GM06990 (cell line): ENCODE data around the gene SPATA16.
"Not testable (repeated sequence)": the region's sequence is repeated elsewhere in the genome, so short reads cannot be mapped to it uniquely, and the experiment has no call there.

Source experiments
- DNase-seq: peaks from one replicate; pipeline ENCODE4 v3.0.0-alpha.2; 2011; ENCODE audit not compliant: insufficient read length; ENCODE audit errors: extremely low read depth
- H3K27me3 ChIP-seq: replicated peaks from 2 replicates; pipeline ENCODE4 v1.6.0; 2011; ENCODE audit warnings: low read length; ENCODE audit not compliant: control insufficient read depth, insufficient read depth
- H3K36me3 ChIP-seq: 2 replicates; pipeline ENCODE4 v1.5.1; 2011; ENCODE audit warnings: low read length; ENCODE audit not compliant: control insufficient read depth, insufficient read depth
- H3K4me3 ChIP-seq: replicated peaks from 2 replicates; pipeline ENCODE4 v1.5.1; 2011; ENCODE audit warnings: low read depth, mild to moderate bottlenecking, control low read depth, low read length
- CTCF ChIP-seq: IDR thresholded peaks from 2 replicates; pipeline ENCODE4 v1.5.1; 2011; ENCODE audit warnings: low read length, control low read depth, mild to moderate bottlenecking, inconsistent platforms; ENCODE audit not compliant: insufficient read depth, poor library complexity, severe bottlenecking

The SPATA16 gene

DNA sequence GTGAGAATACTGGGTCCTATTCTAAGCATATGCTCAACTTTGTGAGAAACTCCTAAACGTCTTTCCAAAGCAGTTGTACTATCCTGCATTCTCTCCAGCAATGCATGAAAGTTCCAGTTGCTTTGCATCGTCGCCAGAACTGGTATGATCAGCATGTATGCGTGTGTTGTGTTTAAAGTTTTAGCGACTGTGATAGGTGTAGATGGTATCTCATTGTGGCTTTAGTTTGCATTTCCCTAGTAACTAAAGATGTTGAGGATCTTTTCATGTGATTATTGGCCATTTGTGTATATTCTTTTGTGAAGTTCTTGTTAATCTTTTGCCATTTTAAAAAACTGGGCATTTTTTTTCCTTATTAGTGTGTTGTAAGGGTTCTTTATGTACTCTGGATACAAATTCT lies 115.1 kb downstream of the SPATA16 start:
- H3K27me3 ChIP-seq = no peaks in the 10 kb centered on the region
- DNase-seq = no peak

GRCh38 chr3:173021547-173022185 lies 119.4 kb downstream of the SPATA16 start:
- Histone ChIP-seq H3K36me3 (no peaks in the 10 kb centered on the region), H3K27me3 (no peaks in the 10 kb centered on the region), H3K4me3 (no peak overlapping the region)
- no peak for DNase-seq
- TF ChIP-seq CTCF = no peak

More for the DNA sequence above, 115.1 kb downstream of the SPATA16 start:
- Histone ChIP-seq H3K36me3 (no peaks in the 10 kb centered on the region), H3K4me3 (no peak overlapping the region)
- no peak for TF ChIP-seq CTCF

GRCh38 chr3:173020128-173020527 lies 120.9 kb downstream of the SPATA16 start:
- H3K4me3 ChIP-seq, H3K36me3 ChIP-seq, DNase-seq, H3K27me3 ChIP-seq: not testable (repeated sequence)

- no peak for TF ChIP-seq CTCF
- H3K36me3 ChIP-seq = no peaks in the 10 kb centered on the region
- no peaks in the 10 kb centered on the region for H3K27me3 ChIP-seq
- DNase-seq = no peak
- H3K4me3 ChIP-seq = no peak overlapping the region
Measured at GRCh38 chr3:173019378-173019777, 121.7 kb downstream of the SPATA16 start.

- no peak for TF ChIP-seq CTCF
- H3K4me3 ChIP-seq = no peak overlapping the region
- no peaks in the 10 kb centered on the region for H3K36me3 ChIP-seq
- no peaks in the 10 kb centered on the region for H3K27me3 ChIP-seq
- DNase-seq = no peak
Measured at GRCh38 chr3:173018758-173019157, 122.3 kb downstream of the SPATA16 start.

- H3K4me3 ChIP-seq = no peak overlapping the region
- no peak for TF ChIP-seq CTCF
- no peak for DNase-seq
- no peaks in the 10 kb centered on the region for H3K36me3 ChIP-seq
- H3K27me3 ChIP-seq = no peaks in the 10 kb centered on the region
Measured at GRCh38 chr3:173013219-173013832, 127.7 kb downstream of the SPATA16 start.
